MCF 10A (cell line): Measurements from ENCODE around the gene TRAF3IP3. TPM values are rescaled to one million over a fixed set of nuclear protein-coding genes. Genes with fewer than 3 reads are reported as not detected.
A peak's percentile ranks its signal among the peaks of the same experiment; 100 is the strongest.

ENCODE experiments used
- BruUV-seq: library from RNA; stranded (reverse); fragments of 400-500 nt; replicated peaks from 2 replicates; lab custom pipeline; 2021; lab: Mats Ljungman, UMichigan
- CTCF ChIA-PET: fragments of 300-600 bp; sonication (Branson Sonifier 250); formaldehyde crosslinking; extraction: SDS; loops from one replicate; lab custom pipeline; 2021; ENCODE audit warnings: antibody characterized with exemption, inconsistent platforms; lab: Yijun Ruan, JAX
- POLR2A ChIA-PET: fragments of 300-600, 350-650 bp; sonication (Branson Sonifier 250); formaldehyde crosslinking; extraction: SDS; loops from one replicate; lab custom pipeline; 2020; ENCODE audit warnings: antibody characterized with exemption, inconsistent platforms; lab: Yijun Ruan, JAX
- DNase-seq: peaks from one replicate; pipeline ENCODE4 v3.0.0-alpha.2; 2018; ENCODE audit not compliant: unreplicated experiment
- H3K27ac Mint-ChIP-seq: one replicate; pipeline ENCODE4 v1.8.0; 2022; ENCODE audit warnings: mild to moderate bottlenecking, low read depth, mixed read lengths; ENCODE audit not compliant: unreplicated experiment
- H3K27me3 Mint-ChIP-seq: one replicate; pipeline ENCODE4 v1.8.0; 2022; ENCODE audit warnings: mixed read lengths; ENCODE audit not compliant: insufficient read depth, unreplicated experiment
- H3K36me3 Mint-ChIP-seq: one replicate; pipeline ENCODE4 v1.8.0; 2022; ENCODE audit warnings: mild to moderate bottlenecking, moderate library complexity, mixed read lengths; ENCODE audit not compliant: insufficient read depth, unreplicated experiment
- H3K4me1 Mint-ChIP-seq: one replicate; pipeline ENCODE4 v1.8.0; 2022; ENCODE audit warnings: mixed read lengths; ENCODE audit not compliant: insufficient read depth, unreplicated experiment
- H3K4me3 Mint-ChIP-seq: one replicate; pipeline ENCODE4 v1.8.0; 2022; ENCODE audit warnings: mild to moderate bottlenecking, moderate library complexity, mixed read lengths; ENCODE audit not compliant: unreplicated experiment
- H3K9me3 Mint-ChIP-seq: one replicate; pipeline ENCODE4 v1.8.0; 2022; ENCODE audit warnings: mixed read lengths; ENCODE audit not compliant: unreplicated experiment
- intact Hi-C: fragments of 100-400 bp; cut with micrococcal nuclease; formaldehyde crosslinking; loops from 2 replicates; pipeline ENCODE4 v1.14.1; 2022
- total RNA-seq: library from RNA; stranded (reverse); gene quantifications from 2 replicates; pipeline ENCODE4 v1.2.3, GENCODE V29; 2022
- TF ChIP-seq, protein P1 (sequence below): fragments of 200-600 bp; IDR thresholded peaks from one replicate; pipeline ENCODE4 v1.8.0; 2022; ENCODE audit warnings: antibody characterized with exemption, mild to moderate bottlenecking; ENCODE audit not compliant: unreplicated experiment

Gene TRAF3IP3
- total RNA-seq, 1 experiment from 2014 or later, result not detected

DNA sequence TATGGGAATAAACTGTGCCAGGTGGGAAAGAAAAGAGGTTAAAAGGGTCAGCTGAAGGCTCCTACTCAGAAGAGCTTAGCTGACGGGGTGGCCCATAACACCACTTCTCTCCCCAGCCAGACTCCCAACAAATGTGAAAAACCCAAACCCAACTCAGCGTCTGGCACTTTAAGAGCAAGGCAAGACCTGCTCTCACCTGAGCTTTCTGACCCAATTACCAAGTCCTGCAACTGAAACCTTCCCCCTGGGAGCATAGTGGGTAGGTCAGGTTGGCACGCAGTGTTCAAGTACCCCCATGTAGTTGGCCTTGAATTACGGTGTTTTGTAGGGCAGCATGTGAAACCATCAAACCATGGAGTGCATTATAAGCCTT, 46.9 kb downstream of the TRAF3IP3 start:
- Mint-ChIP-seq H3K4me3 (peak overlapping the region; percentile 90), H3K9me3 (no peaks in the 10 kb centered on the region), H3K27ac (no peak overlapping the region), H3K36me3 (peaks cover 45% of the 10 kb centered on the region), H3K27me3 (no peaks in the 10 kb centered on the region), H3K4me1 (peaks cover 60% of the 10 kb centered on the region)
- ChIA-PET POLR2A (interaction anchor here (0.7 to 7.1 kb wide), 12 partner anchors 10 to 81 kb away, joined by 3 to 94 read pairs (median 7); partner anchors contain the start of genes C1orf74 and UTP25), CTCF (interaction anchor here (1.0 to 14.2 kb wide), 7 partner anchors 10 to 37 kb away, joined by 3 to 263 read pairs (median 7); partner anchors contain the start of genes C1orf74 and UTP25)
- TF ChIP-seq, protein P1, sequence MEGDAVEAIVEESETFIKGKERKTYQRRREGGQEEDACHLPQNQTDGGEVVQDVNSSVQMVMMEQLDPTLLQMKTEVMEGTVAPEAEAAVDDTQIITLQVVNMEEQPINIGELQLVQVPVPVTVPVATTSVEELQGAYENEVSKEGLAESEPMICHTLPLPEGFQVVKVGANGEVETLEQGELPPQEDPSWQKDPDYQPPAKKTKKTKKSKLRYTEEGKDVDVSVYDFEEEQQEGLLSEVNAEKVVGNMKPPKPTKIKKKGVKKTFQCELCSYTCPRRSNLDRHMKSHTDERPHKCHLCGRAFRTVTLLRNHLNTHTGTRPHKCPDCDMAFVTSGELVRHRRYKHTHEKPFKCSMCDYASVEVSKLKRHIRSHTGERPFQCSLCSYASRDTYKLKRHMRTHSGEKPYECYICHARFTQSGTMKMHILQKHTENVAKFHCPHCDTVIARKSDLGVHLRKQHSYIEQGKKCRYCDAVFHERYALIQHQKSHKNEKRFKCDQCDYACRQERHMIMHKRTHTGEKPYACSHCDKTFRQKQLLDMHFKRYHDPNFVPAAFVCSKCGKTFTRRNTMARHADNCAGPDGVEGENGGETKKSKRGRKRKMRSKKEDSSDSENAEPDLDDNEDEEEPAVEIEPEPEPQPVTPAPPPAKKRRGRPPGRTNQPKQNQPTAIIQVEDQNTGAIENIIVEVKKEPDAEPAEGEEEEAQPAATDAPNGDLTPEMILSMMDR, result no peak
- intact Hi-C loops, result no loop called here
- DNase-seq, result peak; percentile 54
- BruUV-seq, result no TSS peak

DNA sequence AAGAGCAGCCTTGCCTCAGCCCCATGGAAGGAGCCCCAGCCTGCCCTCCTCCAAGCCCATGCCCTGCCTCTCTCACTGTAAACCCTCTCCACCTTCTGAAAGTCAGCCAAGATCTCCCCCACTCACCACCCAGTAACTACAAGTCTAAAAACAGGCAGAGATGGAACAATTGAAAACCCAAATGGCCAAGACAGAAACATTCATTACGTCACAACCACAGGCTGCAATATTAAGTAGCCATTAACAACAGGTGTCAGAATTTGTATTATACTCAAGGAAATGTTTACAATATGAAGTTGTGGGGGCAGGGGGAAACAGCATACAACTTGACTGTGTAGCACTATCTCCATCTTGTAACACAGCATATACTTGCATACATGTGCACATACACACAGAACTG, 47.7 kb downstream of the TRAF3IP3 start:
- TF ChIP-seq, protein P1, result no peak
- intact Hi-C loops, result no loop called here
- Mint-ChIP-seq H3K27me3 (no peaks in the 10 kb centered on the region), H3K27ac (peak overlapping the region; percentile 2), H3K4me1 (peaks cover 61% of the 10 kb centered on the region), H3K9me3 (no peaks in the 10 kb centered on the region), H3K36me3 (peaks cover 37% of the 10 kb centered on the region), H3K4me3 (peak overlapping the region; percentile 90)
- CTCF ChIA-PET, result interaction anchor here (2.0 to 14.2 kb wide), 2 partner anchors 12 to 22 kb away, joined by 13 to 263 read pairs; partner anchors contain the start of gene UTP25
- POLR2A ChIA-PET, result interaction anchor here (1.4 to 7.1 kb wide), 7 partner anchors 11 to 41 kb away, joined by 3 to 94 read pairs (median 8); partner anchors contain the start of genes C1orf74 and UTP25
- no TSS peak for BruUV-seq
- DNase-seq, result peak; percentile 45

DNA sequence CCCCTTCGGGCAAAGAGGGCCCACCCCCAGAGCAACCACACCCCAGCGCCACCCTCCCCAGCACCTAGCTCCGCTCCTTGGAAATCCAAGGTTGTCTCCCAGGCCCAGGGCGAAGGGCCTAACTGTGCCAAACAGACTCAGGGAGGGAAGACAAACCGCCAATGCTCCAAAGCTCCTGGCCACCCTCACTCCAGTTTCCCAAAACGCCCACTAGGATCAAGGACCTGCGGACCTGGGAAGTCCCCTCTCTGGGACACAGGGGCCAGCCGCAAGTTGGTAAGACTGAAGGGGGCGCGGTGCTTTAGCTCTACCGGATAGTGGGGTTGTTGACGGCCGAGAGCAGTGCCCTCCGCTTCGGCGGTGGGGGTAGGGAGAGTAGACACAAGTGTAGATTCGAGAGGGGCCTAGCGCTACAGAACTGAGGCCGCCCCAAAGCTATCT, 49.5 kb downstream of the TRAF3IP3 start:
- DNase-seq, result no peak

More for the DNA sequence above, 49.5 kb downstream of the TRAF3IP3 start:
- Mint-ChIP-seq H3K4me1 (peaks cover 73% of the 10 kb centered on the region), H3K4me3 (peak overlapping the region; percentile 90), H3K9me3 (no peaks in the 10 kb centered on the region), H3K27me3 (no peaks in the 10 kb centered on the region), H3K36me3 (peaks cover 19% of the 10 kb centered on the region), H3K27ac (peak overlapping the region; percentile 92)
- ChIA-PET POLR2A (interaction anchor here (0.5 to 16.5 kb wide), 35 partner anchors 9 to 1834 kb away, joined by 3 to 1382 read pairs (median 6); partner anchors contain the start of genes C1orf74, LAMB3 and UTP25), CTCF (interaction anchor here (0.6 to 28.3 kb wide), 16 partner anchors 10 to 1264 kb away, joined by 3 to 1144 read pairs (median 6); partner anchors contain the start of genes LAMB3 and UTP25)
- TF ChIP-seq, protein P1, result no peak
- BruUV-seq, result TSS peak; percentile 58
- intact Hi-C loops, result no loop called here
